ENCODE data around the gene FAM89B. TPM values are rescaled to one million over a fixed set of nuclear protein-coding genes. Genes with fewer than 3 reads are reported as not detected.

FAM89B gene
- total and polyA plus RNA-seq, 2 of the 8 experiments (the other 6 are each of a cell fraction or from before 2014, with no cell fraction given), result 15.8 to 32.4 TPM

DNA sequence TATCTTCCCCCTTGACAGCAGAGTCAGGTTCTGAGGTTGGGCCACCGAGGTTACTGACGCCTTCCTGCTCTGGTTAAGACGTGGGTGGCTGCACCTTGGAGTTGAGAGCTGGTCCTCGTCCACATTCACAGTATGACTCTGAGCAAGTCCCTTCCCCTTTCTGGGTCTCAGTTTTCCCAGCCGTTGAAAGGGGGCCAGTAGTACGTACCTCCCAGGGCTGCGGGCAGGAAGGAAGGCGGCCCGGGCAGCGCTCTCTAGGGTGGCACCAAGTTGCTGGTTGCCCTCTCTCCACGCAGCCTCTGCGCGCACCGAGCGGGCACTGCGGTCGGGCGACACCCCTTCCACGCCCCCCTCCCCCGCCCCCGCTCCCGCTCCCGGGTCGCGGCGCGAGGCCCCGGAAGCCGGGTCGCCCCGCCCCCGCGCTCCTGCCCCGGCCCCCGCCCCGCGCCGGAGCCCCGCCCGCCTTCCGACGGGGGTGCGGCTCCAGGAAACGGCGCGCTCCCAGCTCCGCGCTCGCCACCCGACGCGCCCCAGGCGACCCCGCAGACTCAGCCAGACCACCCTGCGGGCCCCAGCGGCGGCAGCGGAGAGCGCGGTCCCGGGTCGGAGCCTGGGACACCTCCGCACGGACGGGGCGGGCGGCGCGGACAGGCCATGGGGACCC, 3.4 kb downstream of the FAM89B start, which contains the start of gene EHBP1L1 (continued):
- TF ChIP-seq POU5F1 (IDR thresholded peaks at IDR 0.05; ENCODE audit: low read depth, low read length) (no peak), YY1 (IDR thresholded peaks at IDR 0.05; ENCODE audit: low read depth, low read length) (no peak)

Measured in H1 (cell line).